ENCODE results near the gene MEMO1.
"Not testable (repeated sequence)": the region's sequence is repeated elsewhere in the genome, so short reads cannot be mapped to it uniquely, and the experiment has no call there.

MEMO1 gene

DNA sequence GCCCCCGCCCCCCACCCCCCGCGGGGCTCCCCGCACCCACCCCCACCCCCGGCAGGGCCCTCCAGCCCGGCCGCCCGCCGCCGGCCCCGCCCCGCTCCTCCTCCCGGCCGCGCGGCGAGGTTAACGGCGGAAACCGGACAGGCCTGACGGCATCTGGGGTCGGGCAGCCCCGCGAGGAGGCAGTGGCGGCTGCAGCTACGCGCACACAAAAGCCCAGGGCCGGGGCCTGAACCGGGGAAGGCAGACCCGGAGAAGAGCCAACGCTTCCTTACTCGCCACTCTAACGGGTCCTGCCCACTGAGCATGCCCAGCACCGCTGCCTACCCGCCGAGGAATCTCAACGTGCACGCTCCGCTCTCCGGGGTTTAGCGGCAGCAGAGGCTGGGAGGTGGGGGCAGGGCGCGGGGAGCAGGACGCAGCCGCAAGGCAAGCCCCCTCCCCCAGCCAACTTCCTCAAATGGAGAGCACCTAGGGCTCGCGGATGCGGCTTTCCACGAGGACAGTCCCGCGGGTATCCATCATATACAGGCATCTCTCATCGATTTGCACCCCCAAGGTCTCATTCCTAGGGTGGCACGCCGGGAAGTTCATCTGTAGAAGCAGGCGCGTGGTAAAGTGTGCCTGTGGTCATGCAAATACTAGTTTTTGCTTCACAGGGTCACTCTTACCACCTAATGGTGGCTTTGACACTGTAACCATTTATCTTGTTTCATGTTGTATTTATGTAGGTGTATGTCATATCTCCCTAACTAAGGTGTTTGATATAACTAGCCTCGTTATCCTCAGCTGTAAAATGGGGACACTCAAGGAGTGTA lies at the start of gene MEMO1:
TSS of gene MEMO1 (minus strand) at position 339 of the 815 bp plus-strand sequence. CDS start 761 bp downstream, outside the sequence.
- peak within 1 kb of the TSS; percentile 80 for H3K4me3 ChIP-seq (ENCODE audit: low read depth, low read length)
- peak; percentile 83 for DNase-seq (ENCODE audit: low read depth)
- no peak for TF ChIP-seq CTCF (IDR thresholded peaks at IDR 0.05; ENCODE audit: control insufficient read depth, extremely low read depth, insufficient read depth)

DNA sequence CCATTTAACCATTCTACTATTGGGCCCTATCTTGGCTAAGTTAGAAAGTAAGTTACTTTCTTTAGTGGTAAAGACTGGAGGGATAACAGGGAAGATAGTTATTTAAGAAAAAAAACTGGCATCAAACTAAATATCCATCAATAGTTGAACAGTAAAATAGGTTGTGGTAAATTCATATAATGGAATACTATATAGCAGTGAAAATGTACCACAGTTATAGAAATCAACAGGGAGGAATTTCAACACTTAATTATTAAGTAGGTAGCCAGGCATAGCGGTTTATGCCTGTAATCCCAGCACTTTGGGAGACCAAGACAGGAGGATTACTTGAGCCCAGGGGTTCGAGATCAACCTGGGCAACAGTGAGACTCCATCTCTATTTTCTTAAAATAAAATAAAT lies 49.5 kb upstream of the MEMO1 start:
- TF ChIP-seq CTCF (IDR thresholded peaks at IDR 0.05; ENCODE audit: control insufficient read depth, extremely low read depth, insufficient read depth): no peak
- no peak overlapping the region for H3K4me3 ChIP-seq (ENCODE audit: low read depth, low read length)
- DNase-seq (ENCODE audit: low read depth): no peak

DNA sequence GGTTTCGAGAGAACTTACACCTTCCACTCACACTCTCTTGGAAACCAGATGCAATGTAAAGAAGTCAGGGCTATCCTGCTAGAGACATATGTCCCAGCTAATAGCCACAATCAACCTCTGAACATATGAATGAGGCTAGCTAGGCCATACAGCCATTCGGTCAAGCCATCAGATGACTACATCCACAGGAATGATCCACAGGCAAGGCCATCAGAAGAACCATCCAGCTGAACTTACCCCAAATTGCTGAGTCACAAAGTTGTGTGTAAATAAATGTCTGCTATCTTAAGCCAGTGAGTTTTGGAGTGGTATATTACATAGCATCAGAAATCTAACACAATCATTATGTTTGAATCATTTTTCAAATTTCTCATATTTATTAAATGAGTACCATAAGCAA lies 47.3 kb upstream of the MEMO1 start:
- H3K4me3 ChIP-seq (ENCODE audit: low read depth, low read length): no peak overlapping the region
- DNase-seq (ENCODE audit: low read depth): no peak
- TF ChIP-seq CTCF (IDR thresholded peaks at IDR 0.05; ENCODE audit: control insufficient read depth, extremely low read depth, insufficient read depth): no peak

DNA sequence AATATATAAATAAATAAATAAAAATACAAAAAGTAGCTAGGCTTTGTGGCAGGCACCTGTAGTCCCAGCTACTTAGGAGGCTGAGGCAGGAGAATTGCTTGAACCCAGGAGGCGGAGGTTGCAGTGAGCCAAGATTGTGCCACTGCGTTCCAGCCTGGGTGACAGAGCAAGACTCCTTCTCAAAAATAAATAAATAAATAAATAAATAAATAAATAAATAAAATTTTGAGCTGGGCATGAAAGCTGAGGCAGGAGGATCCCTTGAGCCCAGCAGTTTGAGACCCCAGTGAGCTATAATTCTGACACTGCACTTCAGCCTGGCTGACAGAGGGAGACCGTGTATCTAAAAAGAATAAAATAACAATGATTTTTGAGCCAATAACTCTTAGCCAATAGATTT lies 43.8 kb upstream of the MEMO1 start:
- not testable (repeated sequence) for DNase-seq (ENCODE audit: low read depth); H3K4me3 ChIP-seq (ENCODE audit: low read depth, low read length)

- no peak for TF ChIP-seq CTCF (IDR thresholded peaks at IDR 0.05; ENCODE audit: control insufficient read depth, extremely low read depth, insufficient read depth)
- no peak for DNase-seq (ENCODE audit: low read depth)
- H3K4me3 ChIP-seq (ENCODE audit: low read depth, low read length): no peak overlapping the region
Observed at GRCh38 chr2:32051836-32052439, 41.1 kb upstream of the MEMO1 start.

DNA sequence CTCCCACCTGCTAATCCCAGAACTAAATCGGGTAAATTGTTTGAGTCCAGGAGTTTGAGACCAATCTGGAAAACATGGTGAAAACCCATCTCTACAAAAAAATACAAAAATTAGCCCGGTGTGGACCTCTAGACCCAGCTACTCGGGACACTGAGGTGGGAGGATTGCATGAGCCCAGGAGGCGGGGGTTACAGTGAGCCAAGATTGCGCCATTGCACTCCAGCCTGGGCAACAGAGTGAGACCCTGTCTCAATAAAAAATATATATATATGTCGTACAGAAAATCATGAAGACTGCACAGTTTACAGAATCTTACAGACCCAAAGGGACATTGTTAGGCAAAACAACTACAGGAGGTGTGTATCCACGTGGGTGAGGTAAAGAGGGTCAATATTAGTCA lies 32.8 kb upstream of the MEMO1 start:
- H3K4me3 ChIP-seq (ENCODE audit: low read depth, low read length): no peak overlapping the region
- DNase-seq (ENCODE audit: low read depth): no peak
- TF ChIP-seq CTCF (IDR thresholded peaks at IDR 0.05; ENCODE audit: control insufficient read depth, extremely low read depth, insufficient read depth): no peak

GRCh38 chr2:32039447-32040219 lies 28.8 kb upstream of the MEMO1 start, which contains the start of gene DPY30:
Gene DPY30 (minus strand): TSS chr2:32039805. CDS start chr2:32039456, 349 bp downstream.
- TF ChIP-seq CTCF (IDR thresholded peaks at IDR 0.05; ENCODE audit: control insufficient read depth, extremely low read depth, insufficient read depth): no peak
- peak; percentile 81 for DNase-seq (ENCODE audit: low read depth)
- H3K4me3 ChIP-seq (ENCODE audit: low read depth, low read length): peak within 1 kb of the TSS; percentile 90

DNA sequence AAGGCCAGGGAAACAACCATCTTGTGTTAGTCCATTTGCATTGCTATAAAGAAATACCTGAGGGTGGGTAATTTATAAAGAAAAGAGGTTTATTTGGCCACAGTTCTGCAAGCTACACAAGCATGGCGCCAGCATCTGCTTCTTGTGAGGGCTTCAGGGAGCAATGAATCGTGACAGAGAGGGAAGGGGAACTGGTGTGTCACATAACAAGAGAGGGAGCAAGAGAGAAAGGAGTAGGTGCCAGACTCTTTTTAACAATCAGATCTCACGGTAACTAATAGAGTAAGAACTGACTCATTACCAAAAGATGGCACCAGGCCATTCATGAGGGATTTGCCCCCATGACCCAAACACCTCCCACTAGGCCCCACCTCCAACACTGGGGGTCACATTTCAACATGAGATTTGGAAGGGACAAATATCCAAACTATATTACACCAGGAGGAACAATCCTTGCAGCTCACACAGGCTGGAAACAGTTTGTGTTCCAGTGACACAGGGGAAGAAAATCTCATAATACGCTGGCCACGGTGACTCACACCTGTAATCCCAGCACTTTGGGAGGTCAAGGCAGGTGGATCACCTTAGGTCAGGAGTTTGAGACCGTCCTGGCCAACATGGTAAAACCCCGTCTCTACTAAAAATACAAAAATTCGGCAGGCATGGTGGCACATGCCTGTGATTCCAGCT lies 23.5 kb upstream of the MEMO1 start:
- not testable (repeated sequence) for H3K4me3 ChIP-seq (ENCODE audit: low read depth, low read length); DNase-seq (ENCODE audit: low read depth)

- DNase-seq (ENCODE audit: low read depth); H3K4me3 ChIP-seq (ENCODE audit: low read depth, low read length): not testable (repeated sequence)
Observed at GRCh38 chr2:32018789-32019482, 8.1 kb upstream of the MEMO1 start.

Measured in LNCaP clone FGC (cell line).